NCI-H748 treated with DMSO at 0.1 percent for 48 hours (cell line): ENCODE measurements around the gene ZNF574.

Source experiments
- DNase-seq: peaks from one replicate; lab custom pipeline; 2025; lab: John Stamatoyannopoulos, UW

ZNF574 gene

DNA sequence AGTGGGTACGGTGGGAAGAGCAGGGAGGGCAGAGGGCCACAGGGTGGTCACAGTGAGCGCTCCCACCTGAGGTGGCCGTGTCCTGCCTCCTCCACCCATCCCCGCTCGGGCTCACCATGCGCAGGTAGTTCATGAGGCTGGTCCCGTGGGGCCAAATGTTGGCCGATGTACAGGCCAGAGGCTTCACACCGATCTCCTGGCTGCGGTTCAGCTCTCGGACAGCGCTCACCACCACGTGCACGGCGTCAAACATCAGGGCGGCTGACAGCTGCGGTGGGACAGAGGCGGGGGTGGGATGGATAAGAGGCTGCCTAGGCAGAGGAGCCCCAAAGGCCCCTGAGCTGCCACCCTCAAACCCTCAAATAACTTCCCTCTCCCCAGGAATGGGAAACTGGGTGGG, 21.8 kb upstream of the ZNF574 start:
- no peak for DNase-seq

DNA sequence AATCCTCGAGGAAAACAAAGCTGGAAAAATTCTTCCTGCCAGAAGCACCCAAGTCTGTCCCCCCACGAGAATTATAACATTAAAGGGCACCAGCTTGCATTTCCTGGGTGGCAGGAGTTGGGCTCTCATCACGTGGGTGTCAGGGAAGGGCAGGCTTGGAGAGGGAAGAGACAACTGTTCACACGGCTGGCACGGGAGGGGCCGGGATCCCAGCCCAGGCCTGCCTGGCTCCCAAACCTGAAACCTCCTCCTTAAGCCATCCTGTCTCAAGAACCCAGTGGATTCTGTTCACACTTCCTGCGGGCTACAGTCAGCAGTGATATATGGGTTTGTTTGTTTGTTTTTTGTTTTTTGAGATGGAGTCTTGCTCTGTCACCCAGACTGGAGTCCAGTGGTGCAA, 18.1 kb upstream of the ZNF574 start:
- DNase-seq = no peak

DNA sequence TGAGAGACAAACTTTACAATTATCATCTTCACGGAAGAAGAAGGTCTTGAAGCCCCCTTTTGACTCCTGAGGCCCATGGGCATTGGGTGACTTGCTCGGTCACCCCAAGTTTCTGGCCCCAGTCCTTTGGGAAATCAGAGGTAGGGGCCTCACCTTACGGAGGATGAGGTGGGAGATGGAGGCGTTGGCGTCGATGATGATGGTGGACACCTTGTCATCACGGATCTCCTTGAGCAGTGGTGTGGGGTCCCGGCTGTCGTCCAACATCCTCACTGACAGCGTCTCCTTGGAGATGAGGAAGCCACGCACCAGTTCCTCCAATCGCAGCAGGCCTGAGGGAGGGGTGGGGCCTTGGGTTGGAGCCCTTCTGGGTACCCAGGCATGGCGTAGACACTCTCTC, 16.8 kb upstream of the ZNF574 start:
- no peak for DNase-seq

DNA sequence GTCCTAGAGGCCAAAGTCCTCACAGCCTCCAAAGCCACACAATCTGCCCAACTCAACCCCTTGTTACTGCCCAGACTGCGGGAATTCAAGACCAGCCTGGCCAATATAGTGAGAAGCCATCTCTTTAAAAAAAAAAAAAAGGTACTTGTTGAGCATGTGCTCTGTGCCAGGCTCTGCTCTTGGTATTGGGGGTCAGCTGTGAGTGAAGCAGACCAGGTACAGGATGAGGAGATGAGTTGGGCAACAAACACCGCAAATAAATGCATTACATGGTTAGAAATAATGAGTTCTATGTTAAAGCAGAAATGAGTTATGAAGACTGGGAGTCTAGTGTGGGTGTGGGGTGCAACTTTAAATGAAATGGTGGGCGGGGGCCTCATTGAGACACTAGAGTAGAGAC, 15.8 kb upstream of the ZNF574 start:
- DNase-seq = no peak

DNA sequence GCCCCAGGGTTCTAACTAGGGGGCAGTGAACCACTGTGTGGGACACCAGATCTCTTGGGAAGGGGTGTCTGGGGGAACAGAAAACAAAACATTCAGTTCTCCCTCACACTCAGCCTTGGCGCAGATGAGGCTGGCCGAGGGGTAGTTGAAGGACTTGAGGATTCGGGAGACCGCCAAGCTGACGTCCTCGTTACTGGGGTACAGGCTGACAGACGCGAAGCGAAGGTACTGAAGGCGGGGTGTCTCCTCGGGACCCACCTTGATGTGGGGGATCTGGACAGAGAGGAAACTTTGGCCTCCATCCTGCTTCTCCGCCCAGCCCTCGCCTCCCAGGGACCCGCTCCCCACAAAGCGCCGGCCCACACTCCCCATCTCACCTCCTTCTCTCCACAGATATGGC, 13.6 kb upstream of the ZNF574 start:
- no peak for DNase-seq

DNA sequence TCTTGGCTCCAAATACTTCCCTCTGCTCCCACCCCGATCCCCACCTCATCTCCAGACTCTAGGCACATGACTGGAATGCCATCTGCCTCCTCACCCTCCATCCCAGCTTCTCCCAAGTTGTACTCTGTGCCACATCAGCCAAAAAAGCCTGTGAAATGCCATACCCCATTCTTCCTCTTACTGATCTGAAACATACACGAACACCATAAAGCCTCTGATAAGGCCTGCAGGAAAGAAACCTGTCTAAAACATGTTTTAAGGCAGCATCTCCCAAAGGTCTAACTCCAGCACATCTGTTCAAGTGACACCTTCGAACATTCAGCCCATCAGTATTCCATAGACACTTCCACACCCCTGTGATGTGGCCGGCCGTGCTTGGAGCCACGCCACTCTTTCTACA, 11.5 kb upstream of the ZNF574 start:
- DNase-seq = no peak

DNA sequence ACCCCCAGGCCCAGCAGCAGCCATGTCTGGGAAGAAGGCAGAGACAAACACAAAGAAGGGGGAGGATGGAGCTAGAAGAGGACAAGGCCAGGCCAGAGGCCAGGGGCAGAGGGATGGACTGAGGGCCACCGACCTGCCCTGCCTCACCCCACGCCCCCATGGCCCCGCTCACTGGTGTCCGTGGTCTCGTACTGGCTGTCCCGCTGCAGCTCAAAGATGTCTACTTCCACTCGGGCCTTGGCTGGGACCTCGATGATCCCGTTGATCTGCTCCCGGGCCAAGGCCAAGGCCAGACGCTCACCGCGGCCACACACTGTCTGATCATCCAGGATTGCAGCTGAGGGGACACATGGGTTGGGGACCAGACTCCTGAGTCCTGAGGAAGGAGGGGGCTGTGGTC, 10.9 kb upstream of the ZNF574 start:
- DNase-seq = no peak

DNA sequence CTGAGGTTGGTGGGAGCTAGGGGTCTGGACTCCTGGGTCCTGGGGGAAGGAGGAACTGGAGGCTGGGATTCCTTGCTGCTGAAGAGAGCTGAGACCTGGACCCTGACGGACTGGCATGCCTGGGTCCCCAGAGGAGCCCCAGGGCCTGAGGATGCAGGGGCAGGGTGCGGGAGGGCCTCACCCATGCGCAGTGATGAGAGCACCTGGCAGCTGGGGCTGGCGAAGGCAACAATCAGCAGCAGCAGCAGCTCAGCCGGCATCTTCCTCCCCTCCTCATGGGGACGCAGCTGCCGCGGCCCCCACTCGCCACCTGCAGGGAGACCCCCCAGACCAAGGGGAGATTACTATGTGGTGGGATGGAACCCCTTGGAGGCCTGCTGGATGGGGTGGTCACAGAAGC, 10.5 kb upstream of the ZNF574 start:
- no peak for DNase-seq

DNA sequence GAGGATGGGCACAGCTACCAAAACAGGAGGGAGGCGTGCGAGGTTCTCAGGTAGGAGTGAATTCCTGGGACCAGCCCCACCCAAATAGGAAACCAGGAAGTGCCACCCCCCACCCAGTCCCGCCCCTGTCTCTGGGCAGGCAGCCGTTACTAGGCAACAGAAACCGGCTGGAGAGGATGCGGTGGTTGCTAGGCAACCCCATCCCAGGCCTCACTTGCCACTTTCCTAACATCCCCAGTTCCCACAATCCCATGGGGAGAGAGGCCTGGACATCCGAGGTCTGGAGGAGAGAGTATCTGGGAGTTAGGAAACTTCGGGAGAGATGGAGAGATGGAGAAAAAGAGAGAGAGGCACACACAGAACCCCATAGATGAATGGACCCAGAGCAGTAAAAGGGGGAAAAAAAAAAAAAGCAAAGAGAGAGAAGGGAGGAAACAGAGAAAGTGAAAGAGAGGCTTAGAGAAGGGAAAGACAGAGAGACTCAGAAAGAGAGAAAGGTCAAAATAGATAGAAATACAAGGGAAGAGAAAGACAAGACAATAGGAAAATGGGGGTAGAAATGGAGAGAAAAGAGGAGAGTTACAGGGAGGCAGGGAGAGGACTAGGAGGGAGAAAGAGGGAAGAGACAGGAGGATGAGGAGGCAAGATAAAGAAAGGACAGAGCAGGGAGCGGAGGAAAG, 9.8 kb upstream of the ZNF574 start:
- peak; percentile 87 for DNase-seq

DNA sequence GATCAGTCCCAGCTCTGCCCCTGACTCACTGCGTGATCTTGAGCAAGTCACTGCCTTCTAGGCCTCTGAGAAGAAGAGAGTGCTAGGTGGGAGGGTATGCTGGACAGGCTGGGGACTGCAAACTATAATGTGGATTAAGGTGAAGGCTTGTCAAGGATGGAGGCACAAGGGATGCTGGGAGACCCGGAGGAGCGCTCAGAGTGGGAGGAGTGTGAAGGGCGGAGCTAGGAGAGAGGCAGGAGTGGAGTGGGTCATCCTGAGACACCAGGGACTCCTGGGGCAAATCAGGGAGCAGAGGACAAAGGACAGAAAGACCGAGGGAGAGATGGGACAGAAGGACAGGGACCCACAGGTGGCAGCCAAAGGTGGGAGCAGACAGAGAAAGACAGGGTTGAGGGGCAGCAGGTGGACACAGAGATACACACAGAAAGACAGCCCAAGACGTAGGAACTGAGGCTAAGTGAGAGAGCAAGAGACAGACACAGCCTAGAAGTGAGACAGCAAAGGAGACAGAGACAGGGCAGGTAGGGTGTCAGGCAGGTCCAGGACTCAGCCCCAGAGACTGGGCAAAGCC, 8.6 kb upstream of the ZNF574 start:
- DNase-seq = no peak

DNA sequence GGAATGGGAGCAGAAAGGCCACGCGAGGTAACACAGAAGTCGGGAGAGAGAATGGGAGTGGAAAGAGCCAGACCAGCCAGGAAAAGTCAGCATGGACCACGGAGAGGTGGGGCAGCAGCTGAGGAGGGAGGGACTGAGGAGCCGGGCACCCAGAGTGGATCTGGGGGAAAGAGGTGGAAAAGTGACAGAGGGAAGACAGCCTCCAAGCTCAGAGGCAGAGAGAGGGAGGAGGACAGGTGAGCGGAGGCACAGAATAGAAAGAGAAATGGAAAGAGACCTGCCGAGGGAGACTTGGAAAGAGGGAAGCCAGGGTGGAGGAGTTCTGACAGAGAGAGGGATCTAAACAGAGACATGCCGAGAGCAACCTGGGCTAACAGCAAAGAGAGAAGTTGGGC, 7.6 kb upstream of the ZNF574 start:
- DNase-seq = no peak

DNA sequence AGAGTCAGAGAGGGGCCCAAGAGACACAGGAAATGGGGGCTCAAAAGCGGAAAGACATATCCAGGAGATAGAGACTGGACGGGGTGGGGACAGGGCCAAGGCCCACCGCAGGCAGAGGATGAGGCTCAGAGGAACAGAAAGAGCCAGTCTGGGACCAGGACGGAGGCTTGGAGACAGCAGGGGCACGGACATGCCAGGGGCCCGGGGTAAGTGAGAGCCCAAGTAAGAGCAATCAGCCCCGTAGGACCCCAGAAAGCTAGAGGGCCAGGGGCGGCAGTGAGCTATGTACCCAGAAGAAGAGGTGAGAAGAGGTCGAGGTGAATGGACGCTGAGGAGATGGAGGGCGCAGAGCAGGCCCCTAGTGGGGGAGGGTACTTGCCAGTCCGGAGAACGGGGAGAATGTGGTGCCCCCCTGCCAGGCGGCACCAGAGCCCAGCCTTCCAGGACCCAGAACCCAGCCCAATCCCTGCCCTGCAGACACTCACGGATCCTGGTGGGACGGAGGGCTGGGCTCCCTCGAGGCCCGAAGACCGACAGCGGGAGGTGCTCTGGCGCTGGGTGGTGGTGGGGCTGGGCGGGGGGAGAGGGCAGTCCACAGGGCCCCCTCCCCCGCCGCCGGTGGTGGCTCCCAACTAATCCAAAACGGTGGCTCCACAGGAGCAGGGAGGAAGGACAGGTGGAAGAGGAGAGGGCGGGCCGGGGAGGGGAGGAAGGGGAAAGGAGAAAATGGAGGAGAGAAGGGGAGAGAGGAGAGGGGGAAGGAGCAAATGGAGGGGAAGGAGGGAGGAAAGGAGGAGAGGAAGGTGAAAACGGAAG, 7.0 kb upstream of the ZNF574 start:
- DNase-seq = no peak

DNA sequence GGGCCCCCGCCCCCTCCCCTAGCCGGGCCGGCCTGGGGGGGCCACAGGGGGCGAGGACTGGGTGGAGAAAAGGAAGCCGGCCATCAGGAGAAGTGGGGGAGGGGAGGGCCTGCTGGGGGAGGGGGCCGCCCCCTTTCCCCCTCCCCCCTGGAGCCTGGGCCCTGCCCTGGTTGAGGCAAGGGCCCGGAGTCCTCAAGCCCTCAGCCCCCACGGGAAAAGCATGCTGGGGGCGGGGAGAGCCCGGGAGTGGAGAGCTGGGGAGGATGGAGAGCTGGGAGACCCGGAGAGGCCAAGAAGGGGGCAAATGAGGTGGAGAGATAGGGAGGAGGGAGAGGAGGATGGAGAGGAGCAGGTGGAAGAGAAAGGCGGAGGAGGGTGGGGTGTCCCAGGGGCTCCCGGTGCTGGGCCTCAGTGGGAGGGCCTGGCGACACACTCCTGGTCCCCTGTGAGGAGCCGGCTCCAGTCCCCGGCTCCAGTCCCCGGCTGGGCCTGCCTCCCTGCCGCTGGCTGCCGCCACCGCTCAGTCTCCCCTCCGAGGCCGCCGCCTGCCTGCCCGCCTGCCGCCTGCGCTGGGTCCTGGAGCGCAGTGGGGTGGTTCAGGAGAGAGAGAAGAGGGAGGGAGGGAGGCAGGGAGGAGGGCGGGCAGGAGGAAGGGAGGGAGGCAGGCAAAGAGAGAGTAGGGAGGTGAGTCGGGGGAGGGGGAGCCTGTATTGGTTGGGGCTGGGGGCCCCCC, 6.2 kb upstream of the ZNF574 start, which contains the start of gene GRIK5:
Gene GRIK5, minus strand, starts transcription at position 588 of the 733 bp plus-strand sequence. CDS start 4,436 bp downstream, outside the sequence.
- DNase-seq = no peak

DNA sequence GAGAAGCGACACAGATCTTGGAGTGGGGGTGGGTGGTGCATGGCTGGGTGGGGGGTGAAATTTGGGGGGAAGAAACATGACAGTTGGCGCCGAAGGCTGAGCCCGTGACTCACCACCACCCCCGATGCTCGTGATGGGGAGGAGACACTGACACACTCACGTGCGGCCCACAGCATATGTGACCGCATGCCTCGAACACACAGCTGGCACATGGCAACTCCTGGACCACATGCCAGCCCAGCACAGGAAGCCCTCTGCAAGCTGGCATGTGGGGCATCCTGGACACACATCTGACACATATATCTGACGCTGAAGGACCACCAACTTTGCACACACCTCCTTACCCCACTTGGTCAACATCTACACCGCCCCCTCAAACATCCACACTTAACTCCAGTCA, 4.7 kb upstream of the ZNF574 start:
- no peak for DNase-seq

DNA sequence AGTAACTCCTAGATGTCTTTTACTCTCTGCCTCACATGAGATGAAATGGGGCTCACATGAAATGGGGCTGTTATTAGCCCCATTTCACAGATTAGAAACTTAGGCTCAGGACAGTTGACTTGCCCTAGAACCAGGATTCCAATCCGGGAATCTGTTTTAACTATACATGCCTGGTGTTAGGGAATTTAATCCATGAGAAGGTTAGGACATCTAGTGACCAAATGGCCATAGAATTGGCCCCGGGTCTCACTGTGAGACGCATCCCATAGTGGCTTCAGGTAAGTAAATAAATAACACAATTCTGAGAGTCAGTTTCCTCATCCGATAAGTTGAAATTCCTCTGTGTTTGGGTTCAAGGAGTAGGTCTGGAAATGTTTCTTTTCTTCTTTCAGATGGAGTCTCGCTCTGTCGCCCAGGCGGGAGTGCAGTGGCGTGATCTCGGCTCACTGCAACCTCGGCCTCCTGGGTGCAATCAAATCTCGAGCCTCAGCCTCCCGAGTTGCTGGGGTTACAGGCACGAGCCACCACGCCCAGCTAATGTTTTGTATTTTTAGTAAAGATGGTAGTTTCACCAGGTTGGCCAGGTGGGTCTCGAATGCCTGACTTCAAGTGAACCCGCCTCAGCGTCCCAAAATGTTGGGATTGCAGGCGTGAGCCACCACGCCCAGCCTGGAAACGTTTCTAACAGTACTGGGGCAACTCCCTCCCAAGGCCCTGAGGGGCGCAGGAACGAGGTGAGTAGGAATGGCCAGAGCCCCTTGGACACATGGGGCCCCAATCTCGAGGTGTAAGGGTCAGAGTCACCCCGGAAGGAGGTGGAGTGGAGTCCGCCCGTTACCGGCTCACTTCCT, 1.2 kb upstream of the ZNF574 start:
- no peak for DNase-seq

DNA sequence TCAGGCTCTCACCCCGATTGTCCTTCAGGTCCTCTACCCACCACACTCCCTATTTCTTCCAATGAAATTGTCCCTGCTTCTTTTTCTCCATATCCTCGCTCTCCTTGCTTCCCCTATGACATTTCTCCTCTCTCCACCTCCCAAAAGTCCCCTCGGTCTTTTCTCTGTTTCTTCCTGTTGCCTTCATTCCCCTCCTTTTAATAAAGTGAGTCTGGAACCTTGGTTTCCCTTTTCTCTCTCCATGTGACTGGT, 676 bp upstream of the ZNF574 start:
- no peak for DNase-seq

DNA sequence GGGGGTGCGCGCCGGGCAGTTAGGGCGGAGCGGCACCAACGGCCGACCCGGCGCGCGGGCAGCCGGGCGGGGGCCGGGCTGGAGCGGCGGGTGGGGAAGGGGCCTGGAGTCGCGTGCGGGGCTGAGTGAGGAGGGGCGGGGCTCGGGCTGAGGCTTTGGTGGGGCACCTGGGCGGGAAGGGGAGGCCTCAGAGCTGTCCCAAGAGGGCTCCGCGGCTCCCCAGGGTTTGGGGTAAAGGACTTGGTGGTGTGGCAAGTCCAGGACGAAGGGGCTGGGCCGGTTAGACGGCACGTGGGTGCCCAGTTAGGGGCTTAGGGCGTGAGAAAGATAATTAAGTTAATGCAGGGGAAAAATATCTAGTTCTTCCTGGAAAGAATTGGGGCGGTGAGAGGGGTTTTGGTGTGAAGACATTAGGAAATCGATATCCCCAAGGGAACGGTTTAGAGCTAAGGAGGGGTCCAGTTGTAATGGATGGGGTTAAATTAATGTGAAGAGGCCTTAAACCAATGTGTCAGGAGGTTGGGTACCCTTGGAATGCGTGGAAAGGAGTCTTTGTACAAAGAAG, 496 bp downstream of the ZNF574 start:
- no peak for DNase-seq

DNA sequence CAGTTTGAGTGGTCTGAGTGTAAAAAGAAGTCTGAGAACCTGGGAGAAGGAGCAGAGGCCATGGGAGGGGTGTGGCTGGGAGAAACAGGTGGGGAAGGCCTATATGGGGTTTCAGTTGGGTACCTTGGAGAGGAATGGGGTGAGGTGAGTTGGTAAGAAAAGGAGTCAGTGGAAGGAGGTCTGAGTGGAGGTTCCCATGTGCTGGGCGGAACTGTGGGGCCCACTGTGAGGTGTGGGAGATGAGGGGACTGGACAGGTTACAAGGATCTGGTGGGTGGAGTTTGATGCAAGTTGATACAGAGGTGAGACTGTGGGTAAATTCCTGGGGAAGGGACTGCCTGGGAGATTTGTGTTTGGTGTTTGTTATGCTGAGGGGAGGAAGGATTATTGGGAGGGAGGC, 2.1 kb downstream of the ZNF574 start:
- DNase-seq = no peak

DNA sequence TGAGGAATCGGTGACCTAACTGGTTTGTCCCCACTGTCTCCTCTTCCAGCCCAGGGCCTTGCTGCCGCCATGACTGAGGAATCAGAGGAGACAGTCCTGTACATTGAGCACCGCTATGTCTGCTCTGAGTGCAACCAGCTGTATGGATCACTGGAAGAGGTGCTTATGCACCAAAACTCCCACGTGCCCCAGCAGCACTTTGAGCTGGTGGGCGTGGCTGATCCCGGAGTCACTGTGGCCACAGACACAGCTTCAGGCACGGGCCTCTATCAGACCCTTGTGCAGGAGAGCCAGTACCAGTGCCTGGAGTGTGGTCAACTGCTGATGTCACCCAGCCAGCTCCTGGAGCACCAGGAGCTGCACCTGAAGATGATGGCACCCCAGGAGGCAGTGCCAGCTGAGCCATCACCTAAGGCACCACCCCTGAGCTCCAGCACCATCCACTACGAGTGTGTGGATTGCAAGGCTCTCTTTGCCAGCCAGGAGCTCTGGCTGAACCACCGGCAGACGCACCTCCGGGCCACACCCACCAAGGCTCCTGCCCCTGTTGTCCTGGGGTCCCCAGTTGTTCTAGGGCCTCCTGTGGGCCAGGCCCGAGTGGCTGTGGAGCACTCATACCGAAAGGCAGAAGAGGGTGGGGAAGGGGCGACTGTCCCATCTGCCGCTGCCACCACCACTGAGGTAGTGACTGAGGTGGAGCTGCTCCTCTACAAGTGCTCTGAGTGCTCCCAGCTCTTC, 2.7 kb downstream of the ZNF574 start:
- DNase-seq = no peak

DNA sequence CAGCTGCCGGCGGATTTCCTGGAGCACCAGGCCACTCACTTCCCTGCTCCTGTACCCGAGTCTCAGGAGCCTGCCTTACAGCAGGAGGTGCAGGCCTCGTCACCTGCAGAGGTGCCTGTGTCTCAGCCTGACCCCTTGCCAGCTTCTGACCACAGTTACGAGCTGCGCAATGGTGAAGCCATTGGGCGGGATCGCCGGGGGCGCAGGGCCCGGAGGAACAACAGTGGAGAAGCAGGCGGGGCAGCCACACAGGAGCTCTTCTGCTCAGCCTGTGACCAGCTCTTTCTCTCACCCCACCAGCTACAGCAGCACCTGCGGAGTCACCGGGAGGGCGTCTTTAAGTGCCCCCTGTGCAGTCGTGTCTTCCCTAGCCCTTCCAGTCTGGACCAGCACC, 3.3 kb downstream of the ZNF574 start:
- no peak for DNase-seq
